Esophagus muscularis mucosa (tissue), 4 donors: ENCODE measurements around the gene IFFO2. TPM values are rescaled to one million over a fixed set of nuclear protein-coding genes. Genes with fewer than 3 reads are reported as not detected.

Experiments used
- DNase-seq: peaks from one replicate; pipeline ENCODE4 v3.0.0-alpha.2; 2017; ENCODE audit errors: extremely low spot score
- H3K27ac ChIP-seq, 4 donors: fragments of 200-600 bp; sonication (generic); replicated peaks in 1 of 4; 1 replicate in 3 of 4; 2 replicates in 1 of 4; pipeline ENCODE4 v1.5.1; 2016 to 2019; ENCODE audit warnings: mild to moderate bottlenecking in 1 of 4
- H3K27me3 ChIP-seq, 4 donors: fragments of 200-600 bp; sonication (generic); one replicate each; pipeline versions ENCODE4 v1.5.1 to v1.6.0; 2016 to 2019
- H3K36me3 ChIP-seq, 4 donors: fragments of 200-600 bp; sonication (generic); one replicate each; pipeline ENCODE4 v1.5.1; 2016 to 2019
- H3K4me1 ChIP-seq, 4 donors: fragments of 200-600 bp; sonication (generic); one replicate each; pipeline ENCODE4 v1.5.1; 2016 to 2019
- H3K4me3 ChIP-seq, 4 donors: fragments of 200-600 bp; sonication (generic); 1 replicate in 2 of 4; 2 replicates in 2 of 4; pipeline ENCODE4 v1.5.1; 2016 to 2019; ENCODE audit warnings: mild to moderate bottlenecking in 4 of 4, moderate library complexity in 1 of 4
- H3K9me3 ChIP-seq, 4 donors: fragments of 200-600 bp; sonication (generic); 1 replicate in 3 of 4; 2 replicates in 1 of 4; pipeline ENCODE4 v1.5.1; 2016 to 2019
- CTCF ChIP-seq, 3 experiments: fragments of 200-600 bp in 2 of 3; fragments of 450-650 bp in 1 of 3; sonication (generic) in 2 of 3; IDR thresholded peaks; one replicate each; pipeline ENCODE4 v1.5.1; 2017 to 2019; ENCODE audit warnings: antibody characterized with exemption in 3 of 3, mild to moderate bottlenecking in 2 of 3, moderate library complexity in 1 of 3
- EP300 ChIP-seq: sonication (generic); formaldehyde crosslinking; IDR thresholded peaks from one replicate; pipeline ENCODE4 v1.6.1; 2017; ENCODE audit warnings: antibody characterized with exemption
- POLR2A ChIP-seq: fragments of 450-650 bp; IDR thresholded peaks from one replicate; pipeline ENCODE4 v1.6.1; 2017; ENCODE audit warnings: antibody characterized with exemption, moderate library complexity, mild to moderate bottlenecking, low read depth
- POLR2AphosphoS5 ChIP-seq, 2 donors: sonication (generic); formaldehyde crosslinking; IDR thresholded peaks; one replicate each; pipeline ENCODE4 v1.6.1; 2017; ENCODE audit warnings: antibody characterized with exemption in 2 of 2
- WGBS: methylation state at CpG from one replicate; pipeline ENCODE4 v1.1.5; 2018; 5-methylcytosine and 5-hydroxymethylcytosine counted together
- intact Hi-C: fragments of 100-400 bp; cut with DNase I; formaldehyde crosslinking; loops from one replicate; pipeline ENCODE4 v1.15.1; 2023
- total RNA-seq, 4 donors: library from RNA; depleted of rRNA; stranded (reverse); fragments of >200 nt; gene quantifications; one replicate each; pipeline versions ENCODE4 v1.1.0 to v1.2.1, GENCODE V29; 2016

Gene IFFO2
- total RNA-seq, 4 donors from 2014 or later: 9.6 to 40.3 (median 16.3) TPM

- TF ChIP-seq CTCF (IDR thresholded peaks at IDR 0.05) (no peak), EP300 (no peak), POLR2AphosphoS5 (IDR thresholded peaks at IDR 0.05) (no peak), POLR2A (no peak)
- H3K4me1 ChIP-seq: peaks cover 3 to 15% (median 8%) of the 10 kb centered on the region in 4 donors
- H3K4me3 ChIP-seq: no peak overlapping the region
- H3K27ac ChIP-seq: no peak overlapping the region
- H3K9me3 ChIP-seq: no peaks in the 10 kb centered on the region
- peaks cover 0 to 49% (median 24%) of the 10 kb centered on the region in 4 donors for H3K36me3 ChIP-seq
- intact Hi-C loops: no loop called here
- no peaks in the 10 kb centered on the region for H3K27me3 ChIP-seq
- 85% methylated on average over 10 of the region's 12 CpGs for WGBS
- no peak for DNase-seq
These were observed 77.2 kb downstream of the IFFO2 start for GRCh38 chr1:18879215-18879790.

GRCh38 chr1:18878538-18879214 is 77.8 kb downstream of the IFFO2 start:
- H3K36me3 ChIP-seq: peaks cover 0 to 47% (median 27%) of the 10 kb centered on the region in 4 donors
- H3K27me3 ChIP-seq: no peaks in the 10 kb centered on the region
- intact Hi-C loops: no loop called here
- no peak for DNase-seq
- TF ChIP-seq CTCF (IDR thresholded peaks at IDR 0.05) (no peak), POLR2AphosphoS5 (IDR thresholded peaks at IDR 0.05) (no peak), EP300 (no peak), POLR2A (no peak)
- H3K27ac ChIP-seq: no peak overlapping the region
- H3K4me3 ChIP-seq: no peak overlapping the region
- peaks cover 3 to 16% (median 8%) of the 10 kb centered on the region in 4 donors for H3K4me1 ChIP-seq
- H3K9me3 ChIP-seq: no peaks in the 10 kb centered on the region
- 85% methylated on average over 12 of the region's 12 CpGs for WGBS

- H3K27me3 ChIP-seq: no peaks in the 10 kb centered on the region
- intact Hi-C loops: no loop called here
- H3K4me3 ChIP-seq: no peak overlapping the region
- 93% methylated on average over 31 of the region's 35 CpGs for WGBS
- no peak for DNase-seq
- H3K9me3 ChIP-seq: no peaks in the 10 kb centered on the region
- no peak for TF ChIP-seq CTCF (IDR thresholded peaks at IDR 0.05)
- no peak for TF ChIP-seq EP300
- TF ChIP-seq POLR2AphosphoS5 (IDR thresholded peaks at IDR 0.05): no peak
- TF ChIP-seq POLR2A: no peak
- no peak overlapping the region for H3K27ac ChIP-seq
- H3K4me1 ChIP-seq: peaks cover 3 to 16% (median 8%) of the 10 kb centered on the region in 4 donors
- H3K36me3 ChIP-seq: peaks cover 0 to 45% (median 21%) of the 10 kb centered on the region in 4 donors
These were observed 79.2 kb downstream of the IFFO2 start for GRCh38 chr1:18877282-18877681.

- Histone ChIP-seq H3K27ac (no peak overlapping the region), H3K9me3 (no peaks in the 10 kb centered on the region), H3K36me3 (peaks cover 0 to 40% (median 15%) of the 10 kb centered on the region in 4 donors), H3K27me3 (no peaks in the 10 kb centered on the region), H3K4me1 (peaks cover 3 to 16% (median 8%) of the 10 kb centered on the region in 4 donors), H3K4me3 (no peak overlapping the region)
- no peak for DNase-seq
- intact Hi-C loops: no loop called here
- WGBS: 93% methylated on average over 6 of the region's 10 CpGs
- TF ChIP-seq CTCF (IDR thresholded peaks at IDR 0.05): no peak
- TF ChIP-seq POLR2A: no peak
- no peak for TF ChIP-seq EP300
- TF ChIP-seq POLR2AphosphoS5 (IDR thresholded peaks at IDR 0.05): no peak
These were observed 80.3 kb downstream of the IFFO2 start for GRCh38 chr1:18876210-18876609.
